HG03103 (cell line): ENCODE measurements around the gene LINC01488.

Source experiments
- ATAC-seq: cut with Tn5 transposase; IDR thresholded peaks from one replicate; pipeline ENCODE4 v1.9.1; 2021; ENCODE audit warnings: low read depth; ENCODE audit not compliant: unreplicated experiment

The LINC01488 gene

GRCh38 chr11:69521457-69521856, 40.0 kb downstream of the LINC01488 start:
- ATAC-seq: no peak

GRCh38 chr11:69523453-69523852, 42.0 kb downstream of the LINC01488 start:
- ATAC-seq: no peak

GRCh38 chr11:69524291-69524882, 42.9 kb downstream of the LINC01488 start:
- no peak for ATAC-seq

- no peak for ATAC-seq
These were observed 43.5 kb downstream of the LINC01488 start for GRCh38 chr11:69524991-69525411.

GRCh38 chr11:69525516-69526452, 44.3 kb downstream of the LINC01488 start:
- no peak for ATAC-seq

- ATAC-seq: no peak
These were observed 45.0 kb downstream of the LINC01488 start for GRCh38 chr11:69526453-69526810.

GRCh38 chr11:69529001-69529400, 47.5 kb downstream of the LINC01488 start:
- no peak for ATAC-seq

GRCh38 chr11:69530278-69531070, 49.0 kb downstream of the LINC01488 start:
- no peak for ATAC-seq

GRCh38 chr11:69531071-69531716, 49.7 kb downstream of the LINC01488 start:
- ATAC-seq: no peak

GRCh38 chr11:69531717-69532088, 50.2 kb downstream of the LINC01488 start:
- no peak for ATAC-seq

GRCh38 chr11:69533296-69534165, 52.1 kb downstream of the LINC01488 start:
- ATAC-seq: no peak

GRCh38 chr11:69534166-69534530, 52.7 kb downstream of the LINC01488 start:
- ATAC-seq: no peak

GRCh38 chr11:69535908-69536307, 54.4 kb downstream of the LINC01488 start:
- ATAC-seq: no peak

GRCh38 chr11:69536406-69536805, 54.9 kb downstream of the LINC01488 start:
- ATAC-seq: no peak

- no peak for ATAC-seq
These were observed 55.7 kb downstream of the LINC01488 start for GRCh38 chr11:69537126-69537525.

- no peak for ATAC-seq
These were observed 56.6 kb downstream of the LINC01488 start for GRCh38 chr11:69537855-69538640.

- no peak for ATAC-seq
These were observed 57.4 kb downstream of the LINC01488 start for GRCh38 chr11:69538854-69539253.

- ATAC-seq: no peak
These were observed 58.1 kb downstream of the LINC01488 start for GRCh38 chr11:69539416-69540117.
